Measurements from ENCODE around the gene ABTB2. TPM values are rescaled to one million over a fixed set of nuclear protein-coding genes. Genes with fewer than 3 reads are reported as not detected.

Gene ABTB2
- total RNA-seq, 1 donor from 2014 or later: 3.2 TPM

DNA sequence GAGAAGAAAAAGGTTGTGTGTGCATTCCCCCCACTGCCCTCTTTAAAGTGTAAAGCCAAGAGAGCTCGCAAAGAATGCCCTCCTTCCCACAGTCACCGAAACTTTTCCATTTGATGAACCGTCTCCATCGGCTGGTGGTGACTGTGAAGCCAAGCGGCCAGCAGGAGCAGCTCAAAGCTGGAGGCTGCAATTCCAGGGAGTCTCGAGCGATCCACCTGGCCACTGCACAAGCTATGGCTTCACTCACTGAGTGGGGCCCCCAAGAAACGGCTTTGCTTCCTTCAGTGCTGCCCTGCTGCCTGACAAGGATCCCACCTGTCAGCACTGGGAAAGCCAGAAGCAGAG, 117.7 kb downstream of the ABTB2 start:
- no peaks in the 10 kb centered on the region for H3K36me3 ChIP-seq
- TF ChIP-seq, protein P1, sequence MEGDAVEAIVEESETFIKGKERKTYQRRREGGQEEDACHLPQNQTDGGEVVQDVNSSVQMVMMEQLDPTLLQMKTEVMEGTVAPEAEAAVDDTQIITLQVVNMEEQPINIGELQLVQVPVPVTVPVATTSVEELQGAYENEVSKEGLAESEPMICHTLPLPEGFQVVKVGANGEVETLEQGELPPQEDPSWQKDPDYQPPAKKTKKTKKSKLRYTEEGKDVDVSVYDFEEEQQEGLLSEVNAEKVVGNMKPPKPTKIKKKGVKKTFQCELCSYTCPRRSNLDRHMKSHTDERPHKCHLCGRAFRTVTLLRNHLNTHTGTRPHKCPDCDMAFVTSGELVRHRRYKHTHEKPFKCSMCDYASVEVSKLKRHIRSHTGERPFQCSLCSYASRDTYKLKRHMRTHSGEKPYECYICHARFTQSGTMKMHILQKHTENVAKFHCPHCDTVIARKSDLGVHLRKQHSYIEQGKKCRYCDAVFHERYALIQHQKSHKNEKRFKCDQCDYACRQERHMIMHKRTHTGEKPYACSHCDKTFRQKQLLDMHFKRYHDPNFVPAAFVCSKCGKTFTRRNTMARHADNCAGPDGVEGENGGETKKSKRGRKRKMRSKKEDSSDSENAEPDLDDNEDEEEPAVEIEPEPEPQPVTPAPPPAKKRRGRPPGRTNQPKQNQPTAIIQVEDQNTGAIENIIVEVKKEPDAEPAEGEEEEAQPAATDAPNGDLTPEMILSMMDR (IDR thresholded peaks at IDR 0.05): no peak
- no peak for DNase-seq
- H3K27me3 ChIP-seq: no peaks in the 10 kb centered on the region
- peaks cover 9% of the 10 kb centered on the region for H3K4me1 ChIP-seq
- H3K9me3 ChIP-seq: no peaks in the 10 kb centered on the region
- intact Hi-C loops (cut with DNase I): no loop called here
- H3K4me3 ChIP-seq: no peak overlapping the region
- no peak overlapping the region for H3K27ac ChIP-seq
- no peak for ATAC-seq

DNA sequence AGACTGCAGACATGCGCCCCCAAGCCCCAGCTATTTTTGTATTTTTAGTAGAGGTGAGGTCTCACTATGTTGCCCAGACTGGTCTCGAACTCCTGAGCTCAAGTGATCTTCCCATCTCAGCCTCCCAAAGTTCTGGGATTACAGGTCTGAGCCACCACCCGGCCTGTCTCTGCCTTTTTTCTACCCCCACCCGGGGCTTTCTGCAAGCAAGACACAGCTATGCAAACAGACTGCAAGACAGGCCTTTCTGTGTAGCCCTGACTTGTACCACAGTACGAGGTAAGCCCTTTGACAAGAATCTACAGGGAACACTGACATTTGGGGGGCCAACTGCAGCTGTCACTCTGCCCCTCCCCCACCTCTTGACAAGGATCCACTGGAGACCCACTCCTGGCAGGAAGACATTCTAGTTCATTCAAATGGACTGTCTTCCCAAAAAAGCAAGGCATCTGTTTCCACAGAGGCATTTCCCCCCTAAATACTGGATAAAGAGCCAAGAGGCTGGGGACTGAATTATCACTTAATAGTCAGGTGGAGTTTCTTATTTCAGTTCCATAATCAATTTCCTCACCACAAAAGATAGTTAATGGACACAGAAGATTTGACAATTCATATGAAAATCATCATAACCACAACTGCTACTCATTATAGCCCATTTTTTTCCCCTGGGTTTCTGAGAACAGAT, 118.2 kb downstream of the ABTB2 start:
- intact Hi-C loops (cut with DNase I): no loop called here
- no peak for ATAC-seq
- no peak overlapping the region for H3K4me3 ChIP-seq

DNA sequence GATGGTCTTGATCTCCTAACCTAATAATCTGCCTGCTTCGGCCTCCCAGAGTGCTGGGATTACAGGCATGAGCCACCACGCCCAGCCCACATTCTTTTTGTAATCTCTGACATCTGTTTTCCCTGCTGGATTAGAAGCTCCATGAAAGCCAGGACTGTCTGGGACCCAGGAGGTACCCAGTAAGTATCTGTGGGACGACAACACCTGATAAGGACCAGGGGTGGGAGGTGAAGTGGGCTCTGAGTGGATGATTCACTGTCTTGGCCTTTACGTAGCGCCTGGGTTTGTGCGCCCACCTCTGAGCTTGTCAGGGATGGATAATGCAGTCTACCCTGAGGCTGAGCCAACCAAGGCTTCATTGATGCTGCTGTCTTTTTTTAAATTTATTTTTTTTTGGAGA, 118.8 kb downstream of the ABTB2 start:
- Histone ChIP-seq H3K27me3 (no peaks in the 10 kb centered on the region), H3K4me3 (no peak overlapping the region), H3K27ac (no peak overlapping the region), H3K36me3 (no peaks in the 10 kb centered on the region), H3K9me3 (no peaks in the 10 kb centered on the region), H3K4me1 (peaks cover 8% of the 10 kb centered on the region)
- ATAC-seq (no peak), DNase-seq (no peak)
- TF ChIP-seq, protein P1 (IDR thresholded peaks at IDR 0.05): no peak
- intact Hi-C loops (cut with DNase I): no loop called here

More for the DNA sequence above, 118.2 kb downstream of the ABTB2 start:
- no peaks in the 10 kb centered on the region for H3K27me3 ChIP-seq
- no peak overlapping the region for H3K27ac ChIP-seq
- H3K9me3 ChIP-seq: no peaks in the 10 kb centered on the region
- no peaks in the 10 kb centered on the region for H3K36me3 ChIP-seq
- TF ChIP-seq, protein P1 (IDR thresholded peaks at IDR 0.05): no peak
- H3K4me1 ChIP-seq: peaks cover 9% of the 10 kb centered on the region
- DNase-seq: no peak

DNA sequence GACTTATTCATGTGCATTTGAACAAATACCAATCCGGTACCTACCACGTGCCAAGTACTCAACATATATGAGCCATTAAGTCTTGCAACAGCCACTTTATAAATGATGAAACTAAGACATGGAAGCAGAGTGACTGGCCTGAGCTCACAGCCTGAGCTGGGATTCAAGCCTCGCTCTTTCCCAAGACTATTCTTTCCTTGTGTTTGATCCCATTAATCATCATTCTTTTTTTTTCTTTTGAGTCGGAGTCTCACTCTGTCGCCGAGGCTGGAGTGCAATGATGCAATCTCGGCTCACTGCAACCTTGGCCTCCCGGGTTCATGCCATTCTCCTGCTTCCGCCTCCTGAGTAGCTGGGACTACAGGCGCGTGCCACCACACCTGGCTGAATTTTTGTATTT, 119.3 kb downstream of the ABTB2 start:
- intact Hi-C loops (cut with DNase I): no loop called here
- TF ChIP-seq, protein P1 (IDR thresholded peaks at IDR 0.05): no peak
- ATAC-seq (no peak), DNase-seq (no peak)
- no peaks in the 10 kb centered on the region for H3K36me3 ChIP-seq
- H3K27me3 ChIP-seq: no peaks in the 10 kb centered on the region
- no peaks in the 10 kb centered on the region for H3K9me3 ChIP-seq
- no peak overlapping the region for H3K27ac ChIP-seq
- H3K4me1 ChIP-seq: peaks cover 7% of the 10 kb centered on the region
- H3K4me3 ChIP-seq: no peak overlapping the region

DNA sequence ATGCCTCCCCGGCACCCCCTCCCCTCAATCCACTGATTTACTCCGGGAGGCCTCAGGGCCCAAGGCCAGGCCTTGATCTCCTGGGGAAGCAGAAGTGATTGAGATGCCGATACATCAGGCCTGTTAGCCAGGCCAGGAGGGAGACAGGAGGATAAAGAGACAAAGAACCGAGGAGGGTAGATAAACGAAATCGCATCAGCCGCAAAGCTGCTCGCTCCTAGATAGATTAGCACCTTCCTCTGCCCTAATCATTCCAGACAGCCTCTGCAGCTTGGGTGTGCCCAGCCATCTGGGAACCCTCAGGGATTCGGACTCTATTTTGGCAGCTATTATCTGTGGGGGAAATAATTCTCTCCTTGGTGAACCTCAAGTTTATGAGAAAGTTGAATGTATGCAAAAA, 121.2 kb downstream of the ABTB2 start:
- DNase-seq (no peak), ATAC-seq (no peak)
- intact Hi-C loops (cut with DNase I): no loop called here
- Histone ChIP-seq H3K4me1 (peaks cover 7% of the 10 kb centered on the region), H3K9me3 (no peaks in the 10 kb centered on the region), H3K4me3 (no peak overlapping the region), H3K36me3 (no peaks in the 10 kb centered on the region), H3K27ac (no peak overlapping the region), H3K27me3 (no peaks in the 10 kb centered on the region)
- TF ChIP-seq, protein P1 (IDR thresholded peaks at IDR 0.05): no peak

DNA sequence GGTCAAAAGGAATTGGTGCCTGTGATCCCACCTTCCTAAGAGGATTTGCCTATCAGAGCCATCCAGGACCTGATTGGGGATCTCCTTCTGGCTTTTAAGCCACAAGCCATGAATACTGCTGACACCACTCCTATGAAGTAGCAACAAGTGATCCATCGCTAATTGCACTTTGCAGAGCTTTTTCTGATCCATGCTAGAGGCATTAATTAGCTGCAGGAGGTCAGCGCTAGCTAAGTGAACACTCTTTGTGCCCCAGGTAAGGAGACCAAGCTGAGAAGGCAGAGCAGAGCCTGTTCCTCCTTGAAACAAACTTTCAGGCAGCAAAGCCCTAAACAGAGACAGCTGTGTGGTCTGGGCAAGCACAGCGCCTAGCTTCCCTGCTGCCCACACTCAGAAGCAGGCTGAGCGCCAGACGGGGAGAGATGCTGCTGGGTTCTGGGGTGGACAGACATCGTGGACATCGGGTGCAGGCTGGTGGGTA, 122.2 kb downstream of the ABTB2 start:
- Histone ChIP-seq H3K4me3 (no peak overlapping the region), H3K4me1 (peaks cover 7% of the 10 kb centered on the region), H3K9me3 (no peaks in the 10 kb centered on the region), H3K27me3 (no peaks in the 10 kb centered on the region), H3K36me3 (no peaks in the 10 kb centered on the region), H3K27ac (no peak overlapping the region)
- ATAC-seq (no peak), DNase-seq (no peak)
- intact Hi-C loops (cut with DNase I): no loop called here
- TF ChIP-seq, protein P1 (IDR thresholded peaks at IDR 0.05): no peak
